HCT116 (cell line): ENCODE measurements around the gene DCDC2C.

Experiments
- ATF3 ChIP-seq: IDR thresholded peaks from 2 replicates; pipeline ENCODE4 v1.6.1; 2012
- CEBPB ChIP-seq: IDR thresholded peaks from 2 replicates; pipeline ENCODE4 v1.6.1; 2012; ENCODE audit warnings: low read depth
- CTCF ChIP-seq, 3 experiments: fragments of 200-600 bp in 1 of 3; sonication (generic) in 1 of 3; IDR thresholded peaks in 2 of 3; conservative IDR thresholded peaks in 1 of 3; 2 replicates each; pipeline ENCODE4 v1.5.1; 2012 to 2017; ENCODE audit warnings: low read depth in 2 of 3, low read length in 2 of 3, antibody characterized with exemption in 1 of 3, borderline replicate concordance in 1 of 3, control low read depth in 1 of 3, mild to moderate bottlenecking in 1 of 3, mixed read lengths in 1 of 3, mixed run types in 1 of 3, moderate library complexity in 1 of 3; ENCODE audit not compliant: insufficient read depth in 1 of 3
- EGR1 ChIP-seq: IDR thresholded peaks from 2 replicates; pipeline ENCODE4 v1.6.1; 2012; ENCODE audit warnings: low read depth
- EZH2 ChIP-seq: fragments of 200-600 bp; sonication (generic); IDR thresholded peaks from 2 replicates; pipeline ENCODE4 v1.6.1; 2017; ENCODE audit warnings: antibody characterized with exemption, mixed run types
- FOSL1 ChIP-seq: IDR thresholded peaks from 2 replicates; pipeline ENCODE4 v1.6.1; 2012; ENCODE audit warnings: low read depth
- MAX ChIP-seq: IDR thresholded peaks from 2 replicates; pipeline ENCODE4 v1.6.1; 2012
- POLR2A ChIP-seq: IDR thresholded peaks from 2 replicates; pipeline ENCODE4 v1.7.0; 2011; ENCODE audit warnings: borderline replicate concordance; ENCODE audit not compliant: insufficient read depth, insufficient read length; ENCODE audit errors: extremely low read depth
- REST ChIP-seq: IDR thresholded peaks from 2 replicates; pipeline ENCODE4 v1.6.1; 2012; ENCODE audit warnings: low read depth
- SIN3A ChIP-seq: IDR thresholded peaks from 2 replicates; pipeline ENCODE4 v1.6.1; 2012; ENCODE audit warnings: low read depth
- SRF ChIP-seq: IDR thresholded peaks from 2 replicates; pipeline ENCODE4 v1.6.1; 2012; ENCODE audit warnings: low read depth
- ZBTB33 ChIP-seq: IDR thresholded peaks from 2 replicates; pipeline ENCODE4 v1.6.1; 2011; ENCODE audit warnings: mild to moderate bottlenecking, low read length, moderate library complexity; ENCODE audit not compliant: insufficient replicate concordance; ENCODE audit errors: extremely low read depth
- ZNF274 ChIP-seq: fragments of 200-500 bp; sonication (Bioruptor generic); IDR thresholded peaks from 2 replicates; pipeline ENCODE4 v1.6.1; 2014; ENCODE audit warnings: mild to moderate bottlenecking, low read depth, low read length, inconsistent platforms

- TF ChIP-seq CTCF (IDR thresholded peaks at IDR 0.05 in 2 of 3, conservative IDR thresholded peaks at IDR 0.05 in 1 of 3; ENCODE audit: borderline replicate concordance in 1 of 3, insufficient read depth in 1 of 3, low read depth in 2 of 3, low read length in 2 of 3): no peak
- no peak for TF ChIP-seq POLR2A
- TF ChIP-seq ZNF274: no peak
- TF ChIP-seq CEBPB: no peak
- no peak for TF ChIP-seq ZBTB33
- TF ChIP-seq REST: no peak
- no peak for TF ChIP-seq EGR1
- TF ChIP-seq FOSL1: no peak
- no peak for TF ChIP-seq EZH2
- TF ChIP-seq ATF3: no peak
- TF ChIP-seq SRF: no peak
- TF ChIP-seq MAX: no peak
- no peak for TF ChIP-seq SIN3A
Measured at GRCh38 chr2:3806730-3807129, 103.4 kb downstream of the DCDC2C start.
